Astrocyte of the spinal cord (primary cell): ENCODE results near the gene PHTF1.

ENCODE experiments used
- DNase-seq: peaks from one replicate; pipeline ENCODE4 v3.0.0; 2011; ENCODE audit warnings: low read depth, low spot score
- H3K4me3 ChIP-seq: 2 replicates; pipeline ENCODE4 v1.5.1; 2011; ENCODE audit warnings: low read depth, mild to moderate bottlenecking, low read length, moderate library complexity
- CTCF ChIP-seq: IDR thresholded peaks from 2 replicates; pipeline ENCODE4 v1.5.1; 2012; ENCODE audit warnings: low read depth, mild to moderate bottlenecking, low read length, inconsistent platforms
- in situ Hi-C: cut with HindIII; loops from 2 replicates; pipeline ENCODE4 v1.10.0; 2017; ENCODE audit warnings: low sequenced_read_pairs

PHTF1 gene

DNA sequence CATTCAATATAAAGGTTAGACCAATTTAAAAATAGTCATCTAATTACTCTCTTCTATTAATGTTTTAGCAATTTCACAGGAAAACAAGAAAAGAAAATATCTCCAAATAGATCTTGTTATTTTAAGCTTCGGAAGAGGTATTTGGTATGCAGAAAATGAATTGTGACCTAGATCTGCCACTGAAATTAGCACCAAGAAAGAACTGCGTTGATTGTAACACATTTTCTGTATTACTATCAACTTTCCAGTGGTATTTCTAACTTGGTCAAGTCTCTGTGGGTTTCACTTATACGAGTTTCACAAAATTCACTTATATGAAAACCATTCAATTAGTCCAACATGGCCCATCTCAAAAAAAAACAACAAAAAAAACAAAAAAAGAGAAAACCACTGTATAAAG, 41.2 kb upstream of the PHTF1 start:
- DNase-seq, result no peak
- in situ Hi-C loops, result no loop called here
- no peak for TF ChIP-seq CTCF
- no peak overlapping the region for H3K4me3 ChIP-seq

DNA sequence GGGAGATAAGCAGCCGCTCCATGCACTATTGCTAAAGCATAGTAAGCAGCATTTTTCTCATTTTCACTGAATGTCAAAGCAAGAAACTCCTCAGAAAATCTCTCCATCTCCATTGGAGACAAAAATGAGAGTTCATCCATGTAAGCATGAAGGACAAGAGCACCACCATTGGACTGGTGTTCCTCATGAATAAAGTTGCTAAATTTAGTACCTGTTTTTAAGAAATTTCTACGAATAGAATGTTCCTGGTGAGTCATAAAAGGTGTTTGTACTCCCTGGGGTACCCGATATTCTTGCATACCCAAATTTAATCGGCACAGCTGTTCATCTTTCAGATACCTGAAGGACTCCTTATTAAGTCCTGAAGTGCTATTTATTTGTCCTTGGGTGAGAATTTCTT, 38.2 kb upstream of the PHTF1 start:
- in situ Hi-C loops, result no loop called here
- DNase-seq, result no peak
- H3K4me3 ChIP-seq, result no peak overlapping the region
- TF ChIP-seq CTCF, result no peak

DNA sequence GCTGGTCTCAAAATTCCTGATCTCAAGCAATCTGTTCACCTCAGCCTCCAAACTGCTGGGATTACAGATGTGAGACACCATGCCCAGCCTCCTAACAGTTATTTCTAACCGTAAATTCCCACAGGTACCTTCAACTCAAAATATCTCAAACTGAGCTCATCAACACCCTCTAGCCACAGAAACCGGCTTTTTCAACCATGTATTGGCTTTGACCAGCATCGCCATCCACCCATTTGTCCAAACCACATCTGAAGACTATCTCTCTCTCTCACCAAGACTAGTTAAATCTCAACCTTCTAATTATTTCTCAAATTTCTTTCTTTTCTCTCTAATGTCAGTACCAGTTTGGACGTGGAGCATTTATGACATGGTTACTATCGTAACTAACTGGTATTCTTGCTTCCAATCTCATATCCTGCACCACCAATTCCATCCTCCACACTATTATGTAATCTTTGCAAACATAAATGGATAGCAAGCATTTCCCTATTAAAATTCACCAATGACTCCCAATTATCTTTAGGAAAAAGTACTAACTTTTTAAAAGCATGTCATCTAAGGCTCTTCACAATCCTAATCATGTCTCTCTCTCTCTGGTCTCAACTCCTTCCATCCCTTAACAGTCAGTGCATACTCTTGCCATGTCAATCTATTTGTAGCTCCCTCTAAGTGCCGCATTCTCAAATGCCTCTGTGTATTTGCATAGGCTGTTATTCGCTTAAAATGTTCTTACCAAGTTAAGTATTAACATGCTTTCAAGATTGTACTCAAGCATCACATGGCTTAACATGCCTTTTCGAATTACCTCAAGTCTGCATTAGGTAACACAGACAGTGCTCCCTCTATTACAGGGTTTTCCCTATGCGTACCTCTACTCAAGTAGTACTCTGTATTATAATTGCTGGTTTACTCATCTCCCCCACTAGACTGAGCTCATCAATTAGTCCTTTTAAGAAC, 34.9 kb upstream of the PHTF1 start:
- TF ChIP-seq CTCF, result no peak
- DNase-seq, result no peak
- no peak overlapping the region for H3K4me3 ChIP-seq
- in situ Hi-C loops, result no loop called here

GRCh38 chr1:113792986-113793385, 33.7 kb upstream of the PHTF1 start:
- no peak overlapping the region for H3K4me3 ChIP-seq
- no peak for TF ChIP-seq CTCF
- DNase-seq, result peak; percentile 65
- in situ Hi-C loops, result no loop called here

- no peak overlapping the region for H3K4me3 ChIP-seq
- no peak for TF ChIP-seq CTCF
- no peak for DNase-seq
- in situ Hi-C loops, result no loop called here
These were observed 33.2 kb upstream of the PHTF1 start for GRCh38 chr1:113792471-113792870.

DNA sequence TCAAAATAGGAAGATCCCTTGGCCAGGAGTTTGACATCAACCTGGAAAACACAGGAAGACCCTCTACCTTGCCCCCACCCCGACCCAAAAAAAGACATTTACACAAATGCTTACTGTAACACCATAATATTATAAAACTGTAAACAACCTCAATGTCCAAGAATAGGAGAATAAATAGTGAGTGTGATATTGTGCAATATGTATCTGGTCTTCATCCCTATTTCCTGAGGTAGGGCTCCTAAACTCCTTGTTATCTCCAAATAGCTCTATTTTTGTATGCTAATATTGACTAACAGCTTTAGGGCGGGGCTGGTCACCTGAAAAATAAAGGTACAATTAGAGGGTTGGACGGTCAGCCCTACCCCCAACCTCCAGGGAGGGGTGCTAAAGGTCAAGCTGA, 29.5 kb upstream of the PHTF1 start:
- in situ Hi-C loops, result no loop called here
- TF ChIP-seq CTCF, result no peak
- H3K4me3 ChIP-seq, result no peak overlapping the region
- DNase-seq, result no peak
